ENCODE data around the gene CROCC2. TPM values are rescaled to one million over a fixed set of nuclear protein-coding genes. Genes with fewer than 3 reads are reported as not detected.
A peak's percentile ranks its signal among the peaks of the same experiment; 100 is the strongest.

Gene CROCC2
- total and polyA plus RNA-seq, 2 of the 13 experiments (the other 11 are each of a cell fraction or from before 2014, with no cell fraction given), result not detected

DNA sequence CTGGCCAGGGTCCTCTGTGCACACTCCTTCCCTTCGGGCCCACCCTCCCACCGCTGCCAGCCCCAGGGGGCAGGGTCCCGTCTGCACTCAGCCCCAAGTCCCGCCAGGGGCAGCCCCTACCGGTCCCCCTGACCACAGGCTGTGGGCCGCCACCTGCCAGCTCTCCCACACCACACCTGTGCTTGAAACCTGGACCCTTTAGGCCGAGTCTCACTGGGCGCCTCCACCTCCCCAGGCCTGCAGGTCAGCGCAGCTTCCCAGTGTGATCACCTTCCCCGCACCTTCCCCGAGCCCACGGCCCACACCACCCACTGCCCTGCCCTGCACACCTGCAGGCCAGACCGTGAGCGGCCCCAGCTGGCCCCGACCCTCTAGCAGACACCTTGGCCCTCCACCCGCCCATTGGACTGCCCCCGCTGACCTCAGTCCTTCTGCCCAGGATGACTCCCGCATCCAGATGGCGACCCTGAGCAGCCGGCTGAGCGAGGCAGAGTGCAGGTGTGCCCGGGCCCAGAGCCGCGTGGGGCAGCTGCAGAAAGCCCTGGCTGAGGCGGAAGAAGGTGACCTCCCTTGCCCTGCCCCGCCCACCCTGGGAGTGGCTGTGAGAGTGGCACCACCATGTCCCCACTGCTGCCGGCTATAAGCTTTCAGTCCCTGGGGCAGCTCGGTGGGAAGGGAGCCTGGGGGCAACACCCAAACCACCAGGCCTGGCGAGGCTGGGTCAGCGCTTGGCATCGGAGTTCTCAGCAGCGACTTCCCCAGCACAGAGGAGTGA lies 61.0 kb downstream of the CROCC2 start (continued):
- TF ChIP-seq GPN1 (CRISPR knock-in tag; IDR thresholded peaks at IDR 0.05; ENCODE audit: borderline replicate concordance) (no peak), ZNF713 (CRISPR knock-in tag; IDR thresholded peaks at IDR 0.05) (no peak), YEATS2 (CRISPR knock-in tag; IDR thresholded peaks at IDR 0.05; ENCODE audit: borderline replicate concordance) (no peak), ZKSCAN8 (CRISPR knock-in tag; IDR thresholded peaks at IDR 0.05; ENCODE audit: borderline replicate concordance) (no peak), RFX5 (IDR thresholded peaks at IDR 0.05; ENCODE audit: low read depth, low read length) (no peak), RNF219 (CRISPR knock-in tag; IDR thresholded peaks at IDR 0.05) (no peak), ZNF296 (CRISPR knock-in tag; conservative IDR thresholded peaks at IDR 0.05) (no peak), IKZF1 (IDR thresholded peaks at IDR 0.05) (no peak), NR2C2 (CRISPR knock-in tag; IDR thresholded peaks at IDR 0.05; ENCODE audit: borderline replicate concordance) (no peak), PREB (CRISPR knock-in tag; IDR thresholded peaks at IDR 0.05) (no peak), KLF15 (CRISPR knock-in tag; IDR thresholded peaks at IDR 0.05; ENCODE audit: borderline replicate concordance) (no peak), ZNF550 (CRISPR knock-in tag; IDR thresholded peaks at IDR 0.05; ENCODE audit: borderline replicate concordance) (no peak), RFX3 (CRISPR knock-in tag; IDR thresholded peaks at IDR 0.05) (no peak), PAWR (CRISPR knock-in tag; IDR thresholded peaks at IDR 0.05; ENCODE audit: borderline replicate concordance) (no peak), DZIP1 (CRISPR knock-in tag; IDR thresholded peaks at IDR 0.05) (no peak), SOX6 (IDR thresholded peaks at IDR 0.05) (no peak), SOX6 (CRISPR knock-in tag; IDR thresholded peaks at IDR 0.05) (peak; percentile 54)
- TF ChIP-seq, protein P1, sequence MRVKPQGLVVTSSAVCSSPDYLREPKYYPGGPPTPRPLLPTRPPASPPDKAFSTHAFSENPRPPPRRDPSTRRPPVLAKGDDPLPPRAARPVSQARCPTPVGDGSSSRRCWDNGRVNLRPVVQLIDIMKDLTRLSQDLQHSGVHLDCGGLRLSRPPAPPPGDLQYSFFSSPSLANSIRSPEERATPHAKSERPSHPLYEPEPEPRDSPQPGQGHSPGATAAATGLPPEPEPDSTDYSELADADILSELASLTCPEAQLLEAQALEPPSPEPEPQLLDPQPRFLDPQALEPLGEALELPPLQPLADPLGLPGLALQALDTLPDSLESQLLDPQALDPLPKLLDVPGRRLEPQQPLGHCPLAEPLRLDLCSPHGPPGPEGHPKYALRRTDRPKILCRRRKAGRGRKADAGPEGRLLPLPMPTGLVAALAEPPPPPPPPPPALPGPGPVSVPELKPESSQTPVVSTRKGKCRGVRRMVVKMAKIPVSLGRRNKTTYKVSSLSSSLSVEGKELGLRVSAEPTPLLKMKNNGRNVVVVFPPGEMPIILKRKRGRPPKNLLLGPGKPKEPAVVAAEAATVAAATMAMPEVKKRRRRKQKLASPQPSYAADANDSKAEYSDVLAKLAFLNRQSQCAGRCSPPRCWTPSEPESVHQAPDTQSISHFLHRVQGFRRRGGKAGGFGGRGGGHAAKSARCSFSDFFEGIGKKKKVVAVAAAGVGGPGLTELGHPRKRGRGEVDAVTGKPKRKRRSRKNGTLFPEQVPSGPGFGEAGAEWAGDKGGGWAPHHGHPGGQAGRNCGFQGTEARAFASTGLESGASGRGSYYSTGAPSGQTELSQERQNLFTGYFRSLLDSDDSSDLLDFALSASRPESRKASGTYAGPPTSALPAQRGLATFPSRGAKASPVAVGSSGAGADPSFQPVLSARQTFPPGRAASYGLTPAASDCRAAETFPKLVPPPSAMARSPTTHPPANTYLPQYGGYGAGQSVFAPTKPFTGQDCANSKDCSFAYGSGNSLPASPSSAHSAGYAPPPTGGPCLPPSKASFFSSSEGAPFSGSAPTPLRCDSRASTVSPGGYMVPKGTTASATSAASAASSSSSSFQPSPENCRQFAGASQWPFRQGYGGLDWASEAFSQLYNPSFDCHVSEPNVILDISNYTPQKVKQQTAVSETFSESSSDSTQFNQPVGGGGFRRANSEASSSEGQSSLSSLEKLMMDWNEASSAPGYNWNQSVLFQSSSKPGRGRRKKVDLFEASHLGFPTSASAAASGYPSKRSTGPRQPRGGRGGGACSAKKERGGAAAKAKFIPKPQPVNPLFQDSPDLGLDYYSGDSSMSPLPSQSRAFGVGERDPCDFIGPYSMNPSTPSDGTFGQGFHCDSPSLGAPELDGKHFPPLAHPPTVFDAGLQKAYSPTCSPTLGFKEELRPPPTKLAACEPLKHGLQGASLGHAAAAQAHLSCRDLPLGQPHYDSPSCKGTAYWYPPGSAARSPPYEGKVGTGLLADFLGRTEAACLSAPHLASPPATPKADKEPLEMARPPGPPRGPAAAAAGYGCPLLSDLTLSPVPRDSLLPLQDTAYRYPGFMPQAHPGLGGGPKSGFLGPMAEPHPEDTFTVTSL (CRISPR knock-in tag; IDR thresholded peaks at IDR 0.05; ENCODE audit: borderline replicate concordance), result no peak

All from HepG2 (cell line).